ENCODE results near the gene TMEM69. TPM values are rescaled to one million over a fixed set of nuclear protein-coding genes. Genes with fewer than 3 reads are reported as not detected.
A peak's percentile ranks its signal among the peaks of the same experiment; 100 is the strongest.

The TMEM69 gene
- total and polyA plus RNA-seq, 2 of the 13 experiments (the other 11 are each of a cell fraction or from before 2014, with no cell fraction given) = 25.4 to 135 TPM

- no peak for TF ChIP-seq KIAA2018 (CRISPR knock-in tag; IDR thresholded peaks at IDR 0.05; ENCODE audit: borderline replicate concordance)
- TF ChIP-seq HOXD1 (CRISPR knock-in tag; IDR thresholded peaks at IDR 0.05) = 0 out of 2 replicates have a peak, but pooled peaks have one; percentile 11
- no peak for TF ChIP-seq ZNF564 (CRISPR knock-in tag; IDR thresholded peaks at IDR 0.05)
- TF ChIP-seq FUBP1 (CRISPR knock-in tag; IDR thresholded peaks at IDR 0.05; ENCODE audit: borderline replicate concordance) = no peak
- no peak for TF ChIP-seq HDAC2 (CRISPR knock-in tag; IDR thresholded peaks at IDR 0.05)
- no peak for TF ChIP-seq KDM5A (IDR thresholded peaks at IDR 0.05; ENCODE audit: borderline replicate concordance, low read length)
- TF ChIP-seq RFXAP (CRISPR knock-in tag; IDR thresholded peaks at IDR 0.05; ENCODE audit: borderline replicate concordance) = peak; percentile 30; the same call in 1 of the 2 replicates
- no peak for TF ChIP-seq ATF2 (CRISPR knock-in tag; IDR thresholded peaks at IDR 0.05)
- TF ChIP-seq ZNF83 (CRISPR knock-in tag; IDR thresholded peaks at IDR 0.05; ENCODE audit: borderline replicate concordance) = no peak
- TF ChIP-seq ZNF225 (CRISPR knock-in tag; IDR thresholded peaks at IDR 0.05) = no peak
- 0 out of 2 replicates have a peak, but pooled peaks have one; percentile 4 for TF ChIP-seq GATA4 (IDR thresholded peaks at IDR 0.05; ENCODE audit: borderline replicate concordance, low read depth)
- no peak for TF ChIP-seq ZKSCAN8 (CRISPR knock-in tag; IDR thresholded peaks at IDR 0.05; ENCODE audit: borderline replicate concordance)
- TF ChIP-seq ZNF660 (CRISPR knock-in tag; IDR thresholded peaks at IDR 0.05; ENCODE audit: borderline replicate concordance, low read depth) = no peak
Measured at GRCh38 chr1:45686015-45686287, 2.0 kb upstream of the TMEM69 start (continued).

Measured in HepG2 (cell line).